Stimulated activated CD4-positive, alpha-beta T cell treated with anti-CD3 and anti-CD28 coated beads, TNF-alpha, amount 100 ng/mL, for 1 hour (primary cell): ENCODE measurements around the gene TBC1D14.

Experiments used
- DNase-seq, 3 donors: peaks; one replicate each; pipeline ENCODE4 v3.0.0-alpha.2; 2020; ENCODE audit warnings: low read depth in 3 of 3, low spot score in 1 of 3

TBC1D14 gene

GRCh38 chr4:6928081-6928480 lies 18.5 kb downstream of the TBC1D14 start:
- DNase-seq, result no peak

DNA sequence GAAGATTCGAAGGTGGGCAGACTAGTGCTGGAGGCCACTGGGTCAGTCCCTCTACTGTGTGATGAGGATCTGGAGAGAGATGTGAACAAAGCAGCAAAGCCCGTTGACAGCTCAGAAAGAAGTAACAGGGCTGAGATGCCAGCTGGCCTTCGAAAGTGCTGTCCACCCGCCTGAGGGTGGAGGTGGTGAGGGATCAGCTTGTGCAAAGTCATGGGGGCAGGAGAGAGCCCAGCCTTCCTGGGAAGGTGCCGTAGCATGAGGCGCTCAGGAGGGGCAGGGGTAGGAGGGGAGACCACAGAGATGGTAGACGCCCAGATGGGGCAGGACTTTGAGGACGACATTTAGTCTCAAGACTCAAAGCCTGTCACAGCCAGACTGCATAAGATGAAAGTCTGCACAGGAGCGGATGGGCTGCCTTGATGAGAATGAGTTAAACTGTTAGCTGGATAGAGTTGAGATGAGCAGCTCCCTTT lies 19.7 kb downstream of the TBC1D14 start:
- no peak for DNase-seq

DNA sequence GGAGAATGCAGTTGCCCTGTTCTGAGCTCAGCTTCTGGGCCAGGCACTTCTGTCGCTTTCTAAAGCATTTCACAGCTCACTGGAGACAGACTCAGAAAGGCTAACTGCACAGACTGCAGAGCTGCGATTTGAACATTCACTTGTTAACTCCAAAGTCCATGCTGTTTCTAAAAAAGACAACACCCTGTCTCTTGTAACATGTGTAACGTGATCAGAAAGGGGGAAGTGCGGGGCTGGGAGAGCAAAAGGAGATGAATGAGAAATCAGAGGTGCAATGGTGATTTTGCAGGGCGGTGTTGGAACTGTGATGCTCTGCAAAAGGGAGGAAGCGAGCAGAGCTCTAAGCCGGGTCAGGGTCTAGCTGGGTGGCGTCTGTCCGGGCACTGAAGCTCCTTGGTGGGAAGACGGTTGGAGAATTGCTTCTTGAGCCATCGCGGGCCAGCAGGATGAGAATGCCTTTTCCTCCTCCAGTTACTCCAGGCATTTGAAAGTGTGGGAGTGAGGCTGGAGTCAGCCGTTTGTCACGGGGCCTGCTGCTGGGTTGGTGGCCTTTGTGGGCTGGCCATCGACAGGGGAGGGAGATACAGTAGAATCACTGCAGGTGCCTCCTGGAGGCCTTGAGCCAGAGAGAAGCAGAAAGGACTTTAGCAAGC lies 20.3 kb downstream of the TBC1D14 start:
- no peak for DNase-seq

DNA sequence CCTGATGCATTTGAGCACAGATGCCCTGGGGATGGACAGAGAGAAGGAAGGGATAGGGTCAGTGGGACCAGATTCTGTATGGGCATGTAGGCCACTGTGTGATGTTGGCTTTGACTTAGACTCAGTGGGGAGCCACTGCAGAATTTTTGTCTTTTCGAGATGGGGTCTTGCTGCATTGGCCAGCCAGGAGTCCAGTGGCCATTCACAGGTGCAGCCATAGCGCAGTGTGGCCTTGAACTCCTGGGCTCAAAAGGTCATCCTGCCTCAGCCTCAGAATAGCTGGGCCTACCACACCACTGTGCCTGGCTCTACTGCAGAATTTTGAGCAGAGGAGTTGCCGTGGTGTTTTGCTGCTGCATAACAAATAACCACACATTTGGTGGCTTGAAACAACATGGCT lies 22.8 kb downstream of the TBC1D14 start:
- no peak for DNase-seq

GRCh38 chr4:6932918-6933317 lies 23.3 kb downstream of the TBC1D14 start:
- no peak for DNase-seq

DNA sequence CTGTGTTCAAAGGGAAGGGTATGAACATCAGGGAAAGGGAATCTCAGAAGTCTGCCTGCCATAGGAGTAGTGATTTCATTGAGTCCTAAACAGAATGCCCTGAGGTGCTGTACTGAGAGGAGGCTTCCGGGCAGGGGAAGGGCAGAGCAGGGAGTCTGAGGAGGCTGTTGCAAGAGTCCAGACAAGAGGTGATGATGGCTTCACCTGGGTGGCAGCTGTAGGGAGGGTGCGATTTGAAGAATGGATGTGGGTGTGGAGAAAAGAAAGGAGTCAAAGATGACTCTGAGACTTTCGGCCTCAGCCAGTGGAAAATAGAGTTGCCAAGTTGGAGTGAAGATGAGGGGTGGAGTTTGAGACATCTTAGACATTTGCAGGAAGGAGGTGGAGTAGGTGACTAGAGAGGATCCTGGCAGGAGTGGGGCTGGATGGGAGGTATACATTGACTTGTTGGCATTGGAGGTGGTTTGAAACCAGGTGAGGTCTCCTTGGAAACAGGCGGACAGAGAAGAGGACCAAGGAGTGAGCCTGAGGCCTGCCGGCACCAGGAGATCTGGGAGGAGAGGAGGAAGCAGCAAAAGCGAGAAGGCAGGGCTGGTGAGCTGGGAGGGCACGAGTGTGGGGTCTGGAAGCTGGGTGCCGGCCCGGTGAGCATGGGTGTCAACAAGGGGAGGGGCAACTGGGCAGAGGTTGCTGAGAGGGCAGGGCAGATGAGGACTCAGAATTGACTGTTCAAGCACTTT lies 24.2 kb downstream of the TBC1D14 start:
- no peak for DNase-seq

GRCh38 chr4:6935965-6936364 lies 26.3 kb downstream of the TBC1D14 start:
- DNase-seq, result no peak

- no peak for DNase-seq
Measured at GRCh38 chr4:6937201-6937600, 27.6 kb downstream of the TBC1D14 start.

DNA sequence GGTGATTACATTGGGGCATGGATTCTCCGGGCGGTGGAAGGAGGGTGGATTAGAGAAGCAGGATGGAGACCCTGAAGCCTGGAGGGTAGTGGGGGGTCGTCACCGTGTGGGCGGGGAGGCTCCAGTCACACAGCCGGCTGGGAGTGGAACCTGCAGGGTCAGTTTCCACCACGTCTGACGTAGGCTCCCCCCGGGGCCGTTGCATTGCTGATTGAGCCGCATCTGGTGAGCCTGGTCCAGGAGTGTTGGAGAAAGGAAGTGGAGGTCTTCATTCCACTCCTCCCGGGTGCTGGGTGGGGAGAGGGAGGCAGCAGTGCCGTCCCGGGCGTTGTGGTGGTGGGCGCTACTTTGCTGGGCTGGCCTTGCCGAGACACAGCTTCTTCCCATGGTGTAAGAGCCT lies 28.1 kb downstream of the TBC1D14 start:
- no peak for DNase-seq

DNA sequence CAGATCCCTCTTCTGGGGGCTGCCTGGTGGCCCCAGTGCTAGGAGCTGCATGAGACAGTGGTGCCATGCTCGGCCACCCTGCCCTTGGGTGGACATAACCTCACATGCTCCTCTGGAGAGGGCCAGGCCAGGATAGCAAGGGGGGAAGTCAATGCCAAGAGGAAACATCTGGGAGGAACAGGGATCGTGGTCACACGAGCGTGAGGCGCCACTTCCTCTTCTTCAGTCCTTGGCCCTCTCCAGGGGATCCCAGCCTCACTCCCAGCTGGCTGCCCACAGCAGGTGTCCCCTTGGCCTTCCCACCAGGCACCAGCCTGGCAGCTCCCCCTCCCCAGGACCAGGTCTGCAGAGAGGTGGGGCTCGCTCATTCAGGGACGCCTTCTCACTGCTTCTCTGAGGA lies 28.6 kb downstream of the TBC1D14 start:
- no peak for DNase-seq

- DNase-seq, result no peak
Measured at GRCh38 chr4:6938647-6939271, 29.1 kb downstream of the TBC1D14 start.

DNA sequence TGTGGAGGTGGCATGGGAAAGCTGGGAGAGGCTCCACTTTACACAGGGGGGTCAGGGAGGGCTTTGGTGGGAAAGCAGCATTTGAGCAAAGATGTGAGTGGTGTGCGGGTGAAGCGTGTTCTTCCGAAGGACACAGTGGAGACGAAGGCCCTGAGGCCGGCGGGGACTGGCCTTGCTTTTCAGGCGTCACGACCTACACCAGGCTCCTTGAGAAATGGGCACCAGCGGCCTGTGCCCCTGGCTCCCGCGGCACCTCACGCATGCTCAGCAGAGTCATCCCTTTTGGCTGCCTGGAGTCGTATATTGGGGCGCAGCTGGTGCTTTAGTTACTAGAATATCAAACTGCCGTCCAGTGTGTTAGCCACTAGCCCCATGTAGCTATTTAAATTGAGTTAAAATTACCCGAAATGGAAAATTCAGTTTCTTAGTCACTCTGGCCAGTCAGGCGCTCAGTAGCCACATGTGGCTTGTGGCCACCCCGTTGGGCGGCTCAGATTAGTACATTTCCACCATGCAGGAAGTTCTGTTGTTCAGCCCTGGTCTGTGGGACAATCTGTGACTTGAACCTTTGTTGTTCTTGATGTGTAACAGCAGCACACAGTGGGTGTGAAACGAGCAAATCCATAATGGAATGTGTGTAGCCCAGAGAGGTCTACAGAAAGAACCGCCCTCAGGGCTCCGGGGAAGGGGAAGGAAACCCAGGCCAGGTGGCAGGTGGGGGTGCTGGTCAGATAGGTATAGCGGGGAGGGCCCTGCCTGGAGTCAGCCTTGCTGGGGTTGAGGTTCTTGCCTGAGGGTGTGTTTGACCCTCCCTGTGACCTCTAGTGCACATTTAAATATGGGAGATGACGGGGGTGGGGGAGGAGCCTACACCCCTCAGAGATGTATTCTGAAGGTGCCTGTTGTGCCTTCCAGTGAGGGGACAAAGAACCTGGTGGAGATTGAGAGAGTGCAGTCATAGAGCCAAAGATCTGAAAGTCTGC lies 30.4 kb downstream of the TBC1D14 start:
- no peak for DNase-seq

DNA sequence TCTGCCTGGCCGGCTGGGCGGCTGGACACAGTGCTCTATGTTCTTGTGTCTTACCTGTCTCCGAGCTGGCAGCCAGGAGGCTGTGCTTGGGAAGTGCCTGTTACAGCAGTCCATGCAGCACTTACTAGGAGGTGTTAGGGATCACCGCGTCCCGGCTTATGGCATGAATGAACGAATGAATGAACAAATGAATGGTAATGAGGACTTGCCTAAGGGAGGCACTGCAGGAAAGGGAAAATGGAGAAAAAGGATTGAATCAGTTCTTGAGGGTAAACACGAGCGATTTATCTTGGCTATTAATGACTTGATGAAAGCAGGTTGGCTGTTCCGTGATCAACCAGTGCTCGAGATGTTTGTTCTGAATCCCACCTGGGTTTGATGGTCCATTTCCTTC lies 31.1 kb downstream of the TBC1D14 start:
- DNase-seq, result no peak

- DNase-seq, result no peak
Measured at GRCh38 chr4:6941796-6942195, 32.2 kb downstream of the TBC1D14 start.

DNA sequence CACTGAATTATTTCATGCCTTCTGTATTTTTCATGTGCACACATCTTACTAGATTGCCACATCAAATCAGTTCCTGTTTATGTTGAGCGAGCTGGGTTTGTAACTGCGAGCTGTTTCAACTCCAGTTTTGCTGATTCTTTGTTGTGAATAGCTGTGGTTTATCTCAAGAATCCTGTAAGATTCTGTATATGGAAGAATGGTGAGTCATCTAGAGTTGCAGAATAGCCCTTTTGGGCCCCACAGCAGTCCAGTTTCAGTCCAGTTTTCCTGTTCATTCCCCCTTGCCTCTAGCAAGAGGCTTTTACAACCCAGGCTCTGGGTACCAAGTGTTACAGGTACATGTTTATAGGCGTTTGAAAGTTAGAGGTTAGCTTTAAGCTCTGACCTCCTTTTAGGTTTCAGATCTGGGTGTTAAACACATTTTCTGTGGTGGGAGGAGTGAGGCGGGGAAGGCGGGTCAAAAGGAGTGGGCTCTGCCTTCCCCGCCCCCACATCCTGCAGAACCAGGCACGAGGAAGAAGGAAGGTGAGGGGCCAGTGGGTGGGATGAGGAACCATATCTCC lies 32.7 kb downstream of the TBC1D14 start:
- DNase-seq, result no peak

DNA sequence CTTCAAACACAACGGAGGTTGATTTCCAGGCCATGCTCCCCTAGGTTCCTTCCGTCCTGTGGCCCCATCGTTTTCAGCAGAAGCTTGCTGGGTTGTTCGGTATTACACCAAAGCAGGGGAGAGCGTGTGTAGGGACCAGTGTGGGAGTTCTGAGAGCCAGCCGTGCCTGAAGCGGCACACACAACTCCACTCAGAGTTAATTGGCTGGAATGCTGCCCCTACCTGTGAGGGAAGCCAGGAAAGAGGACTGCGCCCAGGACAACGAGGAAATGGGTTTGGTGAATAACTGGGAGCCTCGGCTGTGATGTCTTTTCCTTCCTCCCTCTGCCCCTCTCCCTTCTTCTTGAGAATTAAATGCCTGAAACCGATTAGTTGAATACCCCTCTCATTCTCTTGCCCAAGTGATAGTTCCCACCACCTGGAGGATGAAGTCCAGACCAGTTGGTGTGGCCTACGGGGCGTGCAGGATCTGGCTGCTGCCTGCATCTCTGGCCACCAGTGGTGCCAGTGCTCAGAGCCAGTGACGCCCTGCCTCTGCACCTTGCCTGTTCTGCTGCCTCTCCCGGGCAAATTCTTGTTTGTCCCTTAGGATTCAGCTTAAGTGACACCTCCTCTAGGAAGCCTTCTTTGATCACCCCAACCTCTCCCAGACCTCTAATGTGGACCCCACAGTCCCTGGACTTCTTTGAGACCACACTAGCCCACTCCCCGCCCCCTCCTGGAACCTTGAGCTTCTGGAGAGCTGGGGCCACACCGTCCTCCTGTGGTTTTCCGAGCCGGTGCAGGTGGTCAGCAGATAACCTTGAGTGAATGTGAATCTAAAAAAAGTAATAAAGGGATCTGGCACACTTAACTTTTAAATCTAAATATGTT lies 33.6 kb downstream of the TBC1D14 start:
- no peak for DNase-seq

DNA sequence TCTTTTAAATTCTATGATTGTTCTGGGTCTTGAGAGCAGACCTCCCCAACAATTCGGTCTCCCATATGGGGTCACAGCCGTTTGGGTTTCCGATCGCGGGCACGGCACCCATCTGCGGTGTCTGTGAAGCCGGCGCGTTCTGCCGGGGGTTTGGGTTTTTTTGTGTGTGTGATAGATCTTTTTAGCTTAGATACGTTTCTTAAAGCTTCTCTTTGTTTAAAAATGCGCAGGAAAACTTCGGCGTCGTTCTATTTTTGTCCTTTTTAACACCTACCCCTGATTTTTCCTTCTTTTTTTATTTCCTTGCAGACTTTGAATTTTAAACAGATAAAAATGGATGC lies 34.2 kb downstream of the TBC1D14 start:
- no peak for DNase-seq

GRCh38 chr4:6944301-6945051 lies 34.9 kb downstream of the TBC1D14 start:
- DNase-seq, result no peak

DNA sequence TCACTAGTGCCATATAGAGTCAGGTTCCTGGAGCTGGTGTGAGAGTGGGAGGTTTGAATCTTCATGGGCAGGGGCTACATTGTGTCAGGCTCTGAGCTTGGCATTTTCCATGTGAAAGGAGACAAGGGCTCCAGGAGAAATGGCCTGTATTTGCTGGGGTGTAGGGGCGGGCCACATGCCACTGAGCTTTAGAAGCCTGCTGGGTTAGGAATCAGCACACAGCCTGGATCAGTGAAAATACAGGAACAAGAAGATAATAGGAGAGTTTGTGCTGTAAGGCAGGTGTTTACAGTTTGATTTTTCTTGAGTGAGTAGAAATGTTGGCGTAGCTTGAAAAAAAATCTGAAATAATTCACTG lies 35.4 kb downstream of the TBC1D14 start:
- DNase-seq, result no peak
